Globus pallidus (tissue), 1 donor: ENCODE measurements around the gene YWHAB.
"Not testable (repeated sequence)": the region's sequence is repeated elsewhere in the genome, so short reads cannot be mapped to it uniquely, and the experiment has no call there.

ENCODE experiments used
- DNase-seq: peaks from one replicate; pipeline ENCODE4 v3.0.0-alpha.2; 2015; ENCODE audit warnings: low spot score

Gene YWHAB

GRCh38 chr20:44885392-44886265, at the start of gene YWHAB:
TSS of gene YWHAB (plus strand) at chr20:44885705. CDS start at chr20:44901534, 15,829 bp downstream.
- DNase-seq, result peak; percentile 98

- no peak for DNase-seq
These were observed 48.8 kb upstream of the YWHAB start for GRCh38 chr20:44836601-44837120.

- DNase-seq, result no peak
These were observed 47.6 kb upstream of the YWHAB start for GRCh38 chr20:44837946-44838345.

GRCh38 chr20:44838521-44838920, 47.0 kb upstream of the YWHAB start:
- no peak for DNase-seq

- DNase-seq, result no peak
These were observed 46.0 kb upstream of the YWHAB start for GRCh38 chr20:44839481-44839880.

- no peak for DNase-seq
These were observed 44.7 kb upstream of the YWHAB start for GRCh38 chr20:44840826-44841225.

GRCh38 chr20:44841955-44842354, 43.5 kb upstream of the YWHAB start:
- no peak for DNase-seq

GRCh38 chr20:44843876-44844275, 41.6 kb upstream of the YWHAB start:
- no peak for DNase-seq

- DNase-seq, result no peak
These were observed 37.1 kb upstream of the YWHAB start for GRCh38 chr20:44848254-44849015.

GRCh38 chr20:44849703-44850102, 35.8 kb upstream of the YWHAB start:
- no peak for DNase-seq

GRCh38 chr20:44850272-44850671, 35.2 kb upstream of the YWHAB start:
- no peak for DNase-seq

- DNase-seq, result no peak
These were observed 34.7 kb upstream of the YWHAB start for GRCh38 chr20:44850837-44851236.

- DNase-seq, result no peak
These were observed 34.0 kb upstream of the YWHAB start for GRCh38 chr20:44851545-44851944.

GRCh38 chr20:44856442-44856841, 29.1 kb upstream of the YWHAB start:
- DNase-seq, result no peak

- no peak for DNase-seq
These were observed 28.6 kb upstream of the YWHAB start for GRCh38 chr20:44856856-44857448.

GRCh38 chr20:44858606-44859360, 26.7 kb upstream of the YWHAB start:
- DNase-seq, result no peak

GRCh38 chr20:44861531-44862006, 23.9 kb upstream of the YWHAB start:
- peak; percentile 9 for DNase-seq

- no peak for DNase-seq
These were observed 23.2 kb upstream of the YWHAB start for GRCh38 chr20:44862286-44862685.

GRCh38 chr20:44863365-44864084, 22.0 kb upstream of the YWHAB start:
- DNase-seq, result not testable (repeated sequence)

GRCh38 chr20:44864493-44864892, 21.0 kb upstream of the YWHAB start:
- not testable (repeated sequence) for DNase-seq
